HG03135 (cell line): ENCODE data around the gene SIGLEC9.

Experiments
- ATAC-seq: cut with Tn5 transposase; IDR thresholded peaks from one replicate; pipeline ENCODE4 v1.9.1; 2021; ENCODE audit warnings: mild to moderate bottlenecking, moderate library complexity; ENCODE audit not compliant: unreplicated experiment

Gene SIGLEC9

GRCh38 chr19:51124729-51125128 is at the start of gene SIGLEC9:
Gene SIGLEC9, plus strand, starts transcription at chr19:51124906. Its CDS starts 69 bp downstream, at chr19:51124975.
- ATAC-seq, result no peak

GRCh38 chr19:51075998-51076397 is 48.7 kb upstream of the SIGLEC9 start:
- ATAC-seq, result no peak

GRCh38 chr19:51076631-51077213 is 48.0 kb upstream of the SIGLEC9 start:
- ATAC-seq, result no peak

- no peak for ATAC-seq
Observed at GRCh38 chr19:51078104-51078503, 46.6 kb upstream of the SIGLEC9 start.

GRCh38 chr19:51078731-51079130 is 46.0 kb upstream of the SIGLEC9 start:
- no peak for ATAC-seq

DNA sequence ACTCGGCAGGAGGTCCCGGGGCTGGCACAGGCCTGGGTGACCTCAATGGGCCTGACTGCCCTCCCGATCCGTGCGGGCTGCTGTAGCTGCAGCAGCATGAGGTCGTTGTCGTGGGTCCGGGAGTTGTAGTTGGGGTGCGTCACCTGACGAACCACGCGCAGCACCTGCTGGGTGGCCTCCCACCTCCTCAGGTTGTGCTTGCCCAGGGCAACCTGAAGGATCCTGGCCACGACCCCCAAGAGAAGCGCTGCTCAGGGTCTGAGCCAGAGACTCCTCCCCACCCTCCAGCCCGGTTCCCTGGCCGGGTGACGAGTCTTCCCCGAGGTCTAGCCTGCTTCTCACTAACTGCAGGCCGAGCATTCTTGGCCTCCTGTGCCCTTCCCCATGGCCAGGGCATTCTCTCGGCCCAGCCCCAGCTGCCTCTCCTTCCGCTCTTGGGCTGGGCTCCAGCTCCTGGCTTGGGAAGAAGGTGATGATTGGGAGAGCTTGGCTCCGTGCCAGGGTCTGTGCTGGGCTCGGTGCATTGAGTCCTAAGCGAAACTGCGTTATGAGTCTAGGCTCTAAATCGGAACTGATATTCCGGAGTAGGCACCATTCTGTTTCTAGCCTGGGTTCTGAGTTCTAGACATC is 45.1 kb upstream of the SIGLEC9 start:
- ATAC-seq, result no peak

DNA sequence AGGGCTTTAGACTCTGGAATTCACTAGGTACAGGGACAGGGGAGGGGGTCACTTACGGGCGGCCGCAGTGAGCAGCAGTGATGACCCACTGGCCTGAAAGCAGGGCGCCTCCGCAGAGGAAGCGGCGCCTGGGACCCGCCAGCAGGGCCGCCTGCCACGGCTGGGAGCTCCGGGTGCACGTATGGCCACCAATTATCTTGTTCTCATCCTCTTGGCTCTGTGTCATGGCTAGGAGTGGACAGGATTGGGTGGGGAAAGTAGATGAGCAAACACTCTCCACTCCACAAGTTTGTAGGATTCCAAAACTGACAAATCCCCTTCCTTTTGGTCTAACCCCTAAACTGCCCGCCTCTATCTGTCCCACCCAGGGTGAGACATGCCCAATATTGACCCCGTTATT is 43.2 kb upstream of the SIGLEC9 start:
- no peak for ATAC-seq

- ATAC-seq, result no peak
Observed at GRCh38 chr19:51082611-51083010, 42.1 kb upstream of the SIGLEC9 start, which contains the start of gene KLK14. Gene KLK14, minus strand, starts transcription at chr19:51082887. Its CDS starts 273 bp downstream, at chr19:51082614.

GRCh38 chr19:51083181-51083580 is 41.5 kb upstream of the SIGLEC9 start:
- ATAC-seq, result no peak

DNA sequence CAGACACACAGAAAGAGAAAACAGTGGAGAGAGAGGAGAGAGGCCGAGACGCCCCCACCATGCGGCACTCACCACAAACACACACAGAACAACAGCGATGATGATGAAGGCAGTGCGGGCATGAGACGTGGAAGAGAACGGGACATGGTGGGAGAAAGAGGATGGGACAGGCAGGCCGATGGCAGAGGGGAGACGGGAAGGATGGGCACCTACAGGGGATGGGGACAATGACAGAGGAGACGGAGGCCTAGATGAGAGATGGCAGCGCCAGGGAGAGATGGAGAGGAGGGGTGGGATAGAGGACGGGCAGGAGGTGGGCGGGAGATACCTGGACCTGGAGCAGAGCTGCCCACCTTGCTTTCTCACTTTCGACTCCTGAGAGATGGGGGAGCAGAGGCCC is 40.9 kb upstream of the SIGLEC9 start:
- ATAC-seq, result no peak

DNA sequence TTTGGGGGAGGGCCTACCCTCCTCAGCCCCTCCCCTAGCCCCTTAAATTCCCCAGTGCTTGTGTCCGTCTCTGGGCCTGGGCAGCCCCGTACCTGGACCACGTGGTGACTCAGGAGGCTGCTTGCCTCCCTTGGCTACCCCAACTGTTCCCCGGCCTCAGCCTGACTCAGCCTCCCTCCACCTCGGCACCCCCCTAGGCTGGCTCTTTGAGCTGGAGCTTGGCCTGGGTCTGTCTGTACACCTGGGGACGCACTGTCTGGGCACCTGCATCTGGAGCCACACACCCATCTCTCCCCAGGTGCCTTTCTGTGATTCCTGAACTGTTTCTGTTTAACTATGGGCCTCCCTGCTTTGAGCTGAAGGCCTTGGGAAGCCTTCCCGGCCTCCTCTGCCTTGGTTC is 40.2 kb upstream of the SIGLEC9 start:
- ATAC-seq, result no peak

DNA sequence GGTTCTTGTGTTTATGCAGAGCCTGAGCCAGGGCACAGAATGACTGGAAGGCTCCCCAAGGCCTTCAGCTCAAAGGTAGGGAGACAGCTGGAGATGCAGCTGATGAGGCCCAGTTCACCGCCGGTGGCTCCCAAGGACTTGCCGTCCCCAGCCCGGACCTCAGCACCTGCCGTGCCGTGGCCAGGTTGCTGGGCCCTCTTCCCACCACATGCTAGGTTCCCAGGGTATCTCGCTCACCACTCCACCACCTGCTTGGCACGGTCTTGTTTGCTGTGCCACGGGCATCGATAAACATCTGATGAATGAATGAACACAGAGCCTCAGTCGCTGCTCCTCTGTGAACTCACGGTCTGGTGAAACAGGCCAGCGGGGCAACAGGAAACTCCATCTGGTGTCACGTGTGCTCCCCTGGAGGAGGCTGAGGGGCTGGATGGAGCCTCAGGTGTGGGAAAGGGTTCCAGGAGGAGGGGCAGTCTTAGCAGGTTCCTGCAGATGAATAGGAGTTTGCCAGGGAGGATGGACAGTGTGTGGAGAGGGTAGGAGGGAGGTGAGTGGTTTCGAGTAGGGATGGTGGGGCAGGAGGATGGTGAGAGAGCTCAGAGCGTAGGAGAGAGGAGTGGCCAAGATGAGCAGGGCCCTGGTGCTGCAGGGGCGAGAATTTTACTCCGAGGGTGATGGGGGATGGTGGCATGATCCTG is 38.4 kb upstream of the SIGLEC9 start:
- no peak for ATAC-seq

DNA sequence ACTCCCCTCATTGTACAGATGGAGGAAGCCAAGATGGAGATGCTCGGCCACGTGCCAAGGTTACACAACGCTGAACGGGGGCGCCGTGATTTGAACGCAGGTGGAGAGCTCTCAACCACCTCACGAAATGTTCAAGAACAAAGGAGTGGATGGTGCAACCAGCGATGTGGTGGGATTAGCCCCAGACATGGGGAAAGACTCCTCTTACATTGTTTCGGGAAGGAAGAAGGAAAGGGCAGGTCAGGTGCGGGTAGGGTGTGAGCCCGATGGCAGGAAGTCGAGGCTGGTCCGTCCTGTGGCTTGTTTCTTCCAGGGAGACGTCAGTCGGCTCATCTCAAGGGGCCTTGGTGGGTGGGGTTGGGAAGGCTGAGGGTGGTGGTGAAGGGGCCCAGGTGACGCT is 34.9 kb upstream of the SIGLEC9 start:
- no peak for ATAC-seq

DNA sequence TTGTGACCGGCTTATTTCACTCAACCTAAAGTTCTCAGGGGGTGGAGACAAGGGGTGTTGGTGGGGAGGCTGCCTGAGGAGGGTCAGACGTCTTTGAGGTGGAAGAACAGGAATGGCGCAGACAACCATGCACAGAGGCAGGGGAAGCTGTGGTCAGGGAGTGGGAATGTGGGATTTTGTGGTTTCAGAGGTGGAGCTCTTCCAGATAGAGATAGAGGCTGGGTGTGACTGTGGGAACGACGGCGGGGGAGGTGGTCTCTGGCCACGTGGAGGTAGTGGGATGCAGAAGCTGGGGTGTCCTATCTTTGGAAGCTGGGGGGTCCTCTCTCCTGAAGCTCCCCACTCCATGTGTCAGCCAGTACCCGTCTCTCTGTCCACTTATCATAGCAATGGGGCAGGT is 34.2 kb upstream of the SIGLEC9 start:
- no peak for ATAC-seq

DNA sequence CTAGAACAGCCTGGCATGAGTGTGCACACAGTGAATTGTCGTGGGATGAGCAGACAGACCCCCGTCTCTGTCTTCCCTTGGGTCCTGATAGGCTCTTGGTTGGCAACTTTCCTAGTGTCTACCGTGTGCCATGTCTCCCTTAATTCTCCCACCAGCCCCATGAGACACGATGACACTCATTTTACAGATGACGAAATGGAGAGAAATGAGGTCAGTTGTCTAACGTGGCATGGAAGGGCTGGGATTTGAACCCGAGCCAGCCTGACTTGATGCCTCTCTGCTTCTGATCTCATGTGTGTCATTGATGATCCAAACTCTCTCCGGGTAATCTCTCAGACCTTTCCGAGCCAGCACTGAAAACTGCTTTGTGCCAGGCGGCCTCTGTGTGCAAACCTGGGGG is 33.6 kb upstream of the SIGLEC9 start:
- ATAC-seq, result no peak

DNA sequence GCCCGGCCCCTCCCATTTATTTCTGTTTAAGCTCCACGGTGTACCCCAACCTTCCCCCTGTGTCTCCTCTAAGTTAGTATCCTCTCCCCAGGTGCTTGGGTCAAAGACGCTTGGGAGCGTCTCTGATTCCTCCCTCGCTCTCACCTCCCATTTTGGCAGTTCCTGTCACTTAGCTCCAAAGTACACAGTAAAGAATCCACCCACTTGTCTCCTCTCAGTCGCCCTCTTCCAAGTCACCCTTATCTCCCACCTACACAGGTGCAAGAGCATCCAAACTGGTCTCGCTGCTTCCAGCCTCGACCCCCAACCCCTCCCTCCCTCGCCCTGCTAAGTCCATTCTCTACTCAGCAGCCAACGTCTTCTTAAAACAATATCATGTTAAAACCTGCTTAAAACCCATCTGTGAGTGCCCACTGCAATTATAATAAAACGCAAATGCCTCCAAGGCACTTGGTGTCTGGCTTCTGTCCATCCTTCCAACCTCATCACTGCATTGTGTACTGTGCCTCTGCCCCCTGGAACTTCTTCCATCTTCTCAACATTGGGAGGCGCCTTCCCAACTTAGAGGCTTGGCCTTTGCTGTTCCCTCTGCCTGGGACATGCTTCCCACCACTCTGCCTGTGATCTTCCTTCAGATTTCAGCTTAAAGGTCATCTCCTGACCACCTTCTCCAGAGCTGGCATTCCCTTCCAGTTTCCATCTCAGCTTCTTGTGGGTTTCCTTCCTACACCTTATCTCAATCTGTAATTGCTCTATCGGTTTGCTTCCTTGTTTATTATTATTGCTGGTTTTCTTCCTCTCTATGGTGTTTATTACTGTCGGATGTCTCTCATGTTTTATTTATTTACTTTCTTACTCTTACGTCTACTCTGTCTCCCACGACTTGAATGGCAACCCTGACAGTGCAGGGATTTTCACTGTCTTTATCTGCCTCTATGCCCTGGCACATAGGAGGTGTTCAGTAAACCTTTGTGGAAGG is 32.5 kb upstream of the SIGLEC9 start:
- no peak for ATAC-seq

DNA sequence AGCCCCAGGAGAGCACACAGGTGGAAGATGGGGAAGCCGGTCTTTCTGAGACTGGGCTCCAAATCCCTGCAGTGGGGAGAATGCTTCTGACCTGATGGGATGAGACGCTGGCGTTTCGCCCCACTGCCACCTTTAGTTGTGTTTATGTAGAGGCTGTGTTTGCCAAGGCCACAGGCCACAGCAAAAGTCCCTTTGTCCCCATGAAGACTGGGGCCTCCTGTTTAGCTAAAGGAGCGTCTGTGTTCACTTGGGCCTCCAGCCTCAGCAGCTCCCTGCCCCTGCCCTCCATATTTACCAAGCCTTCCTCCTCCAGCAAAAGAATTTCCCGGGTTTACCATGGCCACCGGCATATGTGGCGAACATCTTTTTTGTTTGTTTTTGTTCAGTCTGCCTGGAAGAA is 31.6 kb upstream of the SIGLEC9 start:
- ATAC-seq, result no peak

GRCh38 chr19:51093510-51094345 is 31.0 kb upstream of the SIGLEC9 start:
- no peak for ATAC-seq

DNA sequence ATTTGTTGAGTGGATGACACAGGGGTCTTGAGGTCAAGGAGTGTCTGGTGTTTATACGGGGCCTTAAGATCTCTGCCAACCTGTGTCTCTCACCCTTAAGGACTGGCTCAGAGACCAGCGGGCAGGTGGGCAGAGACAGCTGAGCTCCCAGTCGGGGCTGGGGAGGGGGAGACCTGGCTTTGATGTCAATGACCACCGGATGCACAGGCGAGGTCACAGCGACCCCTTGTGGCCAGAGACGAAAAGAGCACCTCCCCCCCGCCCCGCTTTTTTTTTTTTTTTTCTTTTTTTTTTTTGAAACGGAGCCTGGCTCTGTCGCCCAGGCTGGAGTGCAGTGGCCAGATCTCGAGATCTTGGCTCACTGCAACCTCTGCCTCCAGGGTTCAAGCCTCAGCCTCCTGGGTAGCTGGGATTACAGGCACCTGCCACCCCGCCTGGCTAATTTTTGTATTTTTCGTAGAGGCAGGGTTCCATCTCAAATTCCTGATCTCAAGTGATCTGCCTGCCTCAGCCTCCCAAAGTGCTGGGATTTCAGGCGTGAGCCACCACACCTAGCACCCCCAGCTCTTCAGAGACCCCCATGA is 29.9 kb upstream of the SIGLEC9 start:
- ATAC-seq, result no peak
